Adipocyte (in vitro differentiated cells): ENCODE measurements around the gene SDHC.
"Not testable (repeated sequence)": the region's sequence is repeated elsewhere in the genome, so short reads cannot be mapped to it uniquely, and the experiment has no call there.

Experiments used
- DNase-seq: peaks from one replicate; pipeline ENCODE4 v3.0.0-alpha.2; 2015; ENCODE audit warnings: low read depth
- H3K27me3 ChIP-seq: replicated peaks from 2 replicates; pipeline ENCODE4 v1.7.0; 2013; ENCODE audit warnings: mild to moderate bottlenecking, low read length, moderate library complexity; ENCODE audit not compliant: control insufficient read depth, insufficient read depth
- H3K36me3 ChIP-seq: 2 replicates; pipeline ENCODE4 v1.7.0; 2013; ENCODE audit warnings: low read length, mild to moderate bottlenecking, moderate library complexity; ENCODE audit not compliant: control insufficient read depth, insufficient read depth, severe bottlenecking
- H3K4me1 ChIP-seq: 2 replicates; pipeline ENCODE4 v1.7.0; 2013; ENCODE audit warnings: mild to moderate bottlenecking, low read length, moderate library complexity; ENCODE audit not compliant: control insufficient read depth, insufficient read depth
- H3K4me3 ChIP-seq: 2 replicates; pipeline ENCODE4 v1.7.0; 2013; ENCODE audit warnings: mild to moderate bottlenecking, low read length, moderate library complexity
- H3K9ac ChIP-seq: 2 replicates; pipeline ENCODE4 v1.7.0; 2013; ENCODE audit warnings: mild to moderate bottlenecking, low read length, moderate library complexity
- H3K9me3 ChIP-seq: 2 replicates; pipeline ENCODE4 v1.7.0; 2013; ENCODE audit warnings: mild to moderate bottlenecking, low read length, moderate library complexity; ENCODE audit not compliant: control insufficient read depth

The SDHC gene

GRCh38 chr1:161404051-161404597 lies 89.9 kb downstream of the SDHC start:
- no peaks in the 10 kb centered on the region for H3K9me3 ChIP-seq
- no peak overlapping the region for H3K9ac ChIP-seq
- H3K4me1 ChIP-seq: peaks cover 10% of the 10 kb centered on the region
- no peak for DNase-seq
- no peak overlapping the region for H3K4me3 ChIP-seq
- H3K27me3 ChIP-seq: no peaks in the 10 kb centered on the region
- H3K36me3 ChIP-seq: no peaks in the 10 kb centered on the region

- H3K4me1 ChIP-seq: not testable (repeated sequence)
Observed at GRCh38 chr1:161406551-161406950, 92.4 kb downstream of the SDHC start.

GRCh38 chr1:161407451-161407985 lies 93.3 kb downstream of the SDHC start:
- Histone ChIP-seq H3K36me3 (no peaks in the 10 kb centered on the region), H3K27me3 (no peaks in the 10 kb centered on the region), H3K9me3 (no peaks in the 10 kb centered on the region), H3K4me1 (peaks cover under 1% of the 10 kb centered on the region), H3K9ac (no peak overlapping the region), H3K4me3 (no peak overlapping the region)
- no peak for DNase-seq

More at GRCh38 chr1:161406551-161406950, 92.4 kb downstream of the SDHC start:
- not testable (repeated sequence) for H3K27me3 ChIP-seq, H3K9me3 ChIP-seq, H3K4me3 ChIP-seq, DNase-seq, H3K9ac ChIP-seq, H3K36me3 ChIP-seq

GRCh38 chr1:161408429-161409052 lies 94.4 kb downstream of the SDHC start:
- Histone ChIP-seq H3K9me3 (no peaks in the 10 kb centered on the region), H3K4me3 (no peak overlapping the region), H3K27me3 (no peaks in the 10 kb centered on the region), H3K4me1 (no peaks in the 10 kb centered on the region), H3K36me3 (no peaks in the 10 kb centered on the region), H3K9ac (no peak overlapping the region)
- DNase-seq: no peak

- H3K9me3 ChIP-seq, H3K9ac ChIP-seq, H3K36me3 ChIP-seq, H3K4me1 ChIP-seq, H3K4me3 ChIP-seq, H3K27me3 ChIP-seq, DNase-seq: not testable (repeated sequence)
Observed at GRCh38 chr1:161409848-161410635, 95.9 kb downstream of the SDHC start.

- not testable (repeated sequence) for H3K27me3 ChIP-seq, DNase-seq, H3K4me1 ChIP-seq, H3K4me3 ChIP-seq, H3K36me3 ChIP-seq, H3K9me3 ChIP-seq, H3K9ac ChIP-seq
Observed at GRCh38 chr1:161410636-161410970, 96.4 kb downstream of the SDHC start.
